CD4-positive, alpha-beta T cell (primary cell): ENCODE measurements around the gene KCNMA1. TPM values are rescaled to one million over a fixed set of nuclear protein-coding genes. Genes with fewer than 3 reads are reported as not detected.

Experiments used
- ATAC-seq: fragments of 200-7000 bp; cut with Tn5 transposase; one replicate; pipeline ENCODE4 v1.10.0; 2022; ENCODE audit warnings: mild to moderate bottlenecking; ENCODE audit not compliant: poor library complexity
- CTCF ChIA-PET: fragments of 350-600 bp; sonication (Branson Sonifier 250); formaldehyde crosslinking; loops from one replicate; lab custom pipeline; 2021; ENCODE audit warnings: antibody characterized with exemption, inconsistent platforms; lab: Charles Lee
- POLR2A ChIA-PET: fragments of 350-600 bp; sonication (Branson Sonifier 250); formaldehyde crosslinking; loops from one replicate; lab custom pipeline; 2021; ENCODE audit warnings: antibody characterized with exemption, inconsistent platforms; lab: Charles Lee
- DNase-seq, 14 experiments: peaks; one replicate each; pipeline ENCODE4 v3.0.0-alpha.2; 2013 to 2020; ENCODE audit warnings: mixed read lengths in 2 of 14
- H3K27ac ChIP-seq, 2 donors: one replicate each; pipeline versions ENCODE4 v1.5.1 to v1.7.0; 2013; ENCODE audit warnings: low read length in 2 of 2, low read depth in 1 of 2, mild to moderate bottlenecking in 1 of 2
- H3K27me3 ChIP-seq, 2 experiments: 1 replicate in 1 of 2; 2 replicates in 1 of 2; pipeline versions ENCODE4 v1.6.1 to v1.7.0; 2013; ENCODE audit warnings: low read length in 2 of 2, control low read depth in 1 of 2, mild to moderate bottlenecking in 1 of 2, moderate library complexity in 1 of 2; ENCODE audit not compliant: insufficient read depth in 2 of 2, control insufficient read depth in 1 of 2
- H3K36me3 ChIP-seq: one replicate; pipeline ENCODE4 v1.6.1; 2013; ENCODE audit warnings: low read length, control low read depth; ENCODE audit not compliant: insufficient read depth
- H3K4me1 ChIP-seq: one replicate; pipeline ENCODE4 v1.6.1; 2013; ENCODE audit warnings: low read length, control low read depth; ENCODE audit not compliant: insufficient read depth
- H3K4me3 ChIP-seq: one replicate; pipeline ENCODE4 v1.5.1; 2013; ENCODE audit warnings: mild to moderate bottlenecking, low read length, moderate library complexity
- H3K9me3 ChIP-seq, 2 experiments: 1 replicate in 1 of 2; 2 replicates in 1 of 2; pipeline versions ENCODE4 v1.6.1 to v1.7.0; 2013; ENCODE audit warnings: low read length in 2 of 2, mild to moderate bottlenecking in 2 of 2, control low read depth in 1 of 2, moderate library complexity in 1 of 2; ENCODE audit not compliant: control insufficient read depth in 1 of 2, insufficient read depth in 1 of 2
- H3K27ac Mint-ChIP-seq: one replicate; pipeline ENCODE4 v1.8.0; 2020; ENCODE audit warnings: mixed read lengths
- H3K27me3 Mint-ChIP-seq: one replicate; pipeline ENCODE4 v1.8.0; 2021; ENCODE audit warnings: mixed read lengths
- H3K36me3 Mint-ChIP-seq: one replicate; pipeline ENCODE4 v1.8.0; 2021; ENCODE audit warnings: low read depth, mixed read lengths
- H3K4me1 Mint-ChIP-seq: one replicate; pipeline ENCODE4 v1.8.0; 2021; ENCODE audit warnings: low read depth, mixed read lengths
- H3K4me3 Mint-ChIP-seq: one replicate; pipeline ENCODE4 v1.8.0; 2020; ENCODE audit warnings: mild to moderate bottlenecking, mixed read lengths
- H3K9me3 Mint-ChIP-seq: one replicate; pipeline ENCODE4 v1.8.0; 2020; ENCODE audit warnings: mixed read lengths
- intact Hi-C, 2 experiments: fragments of 100-400 bp; cut with DNase I in 1 of 2; cut with micrococcal nuclease in 1 of 2; formaldehyde crosslinking; loops; one replicate each; pipeline versions ENCODE4 v1.15.1 to v1.9.0; 2023 to 2025; cut with DNase I, micrococcal nuclease
- total RNA-seq, 174 experiments: library from RNA in 2 of 174; stranded (reverse) in 2 of 174; gene quantifications; one replicate each; pipeline ENCODE4 v1.2.3 and lab custom pipeline; 2021 to 2026
- TF ChIP-seq, protein P1 (sequence below): fragments of 200-600 bp; IDR thresholded peaks from one replicate; pipeline ENCODE4 v1.8.0; 2022; ENCODE audit warnings: antibody characterized with exemption, mild to moderate bottlenecking

Gene KCNMA1
- total RNA-seq, 2 experiments from 2014 or later: not detected

DNA sequence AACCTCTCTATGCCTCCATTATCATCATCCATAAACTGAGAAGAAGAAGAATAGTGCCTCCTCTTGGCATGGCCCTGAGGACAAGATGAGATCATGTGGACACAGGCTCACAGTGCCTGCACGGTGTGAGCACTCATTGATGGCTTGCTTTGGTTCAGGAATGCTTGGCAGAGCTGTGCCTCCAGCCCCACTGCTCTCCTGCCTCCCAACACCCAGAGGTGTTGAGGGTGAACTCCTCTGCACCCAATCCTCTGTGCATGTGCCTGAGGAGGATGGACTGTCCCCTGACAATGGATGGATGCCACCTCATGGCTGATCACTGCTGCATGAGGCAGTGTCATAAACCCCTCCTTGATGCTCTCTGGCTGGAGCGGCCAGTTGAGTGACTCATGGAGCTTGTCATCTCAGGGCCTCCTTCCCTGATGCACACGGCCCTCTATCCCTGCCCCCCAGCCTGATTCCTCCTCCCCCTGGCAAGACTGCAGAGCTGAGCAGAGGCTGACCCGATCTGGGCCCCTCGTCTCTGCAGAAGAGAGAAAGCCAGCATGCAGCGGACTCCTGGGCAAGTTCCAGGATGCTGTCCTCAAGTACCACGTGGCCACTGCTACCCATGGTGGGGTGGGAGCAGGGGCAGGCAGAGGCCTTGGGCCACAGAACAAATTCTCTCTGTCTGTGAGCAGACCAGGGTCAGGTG is 136.3 kb downstream of the KCNMA1 start:
- intact Hi-C loops: no loop called here
- no peak for DNase-seq
- TF ChIP-seq, protein P1, sequence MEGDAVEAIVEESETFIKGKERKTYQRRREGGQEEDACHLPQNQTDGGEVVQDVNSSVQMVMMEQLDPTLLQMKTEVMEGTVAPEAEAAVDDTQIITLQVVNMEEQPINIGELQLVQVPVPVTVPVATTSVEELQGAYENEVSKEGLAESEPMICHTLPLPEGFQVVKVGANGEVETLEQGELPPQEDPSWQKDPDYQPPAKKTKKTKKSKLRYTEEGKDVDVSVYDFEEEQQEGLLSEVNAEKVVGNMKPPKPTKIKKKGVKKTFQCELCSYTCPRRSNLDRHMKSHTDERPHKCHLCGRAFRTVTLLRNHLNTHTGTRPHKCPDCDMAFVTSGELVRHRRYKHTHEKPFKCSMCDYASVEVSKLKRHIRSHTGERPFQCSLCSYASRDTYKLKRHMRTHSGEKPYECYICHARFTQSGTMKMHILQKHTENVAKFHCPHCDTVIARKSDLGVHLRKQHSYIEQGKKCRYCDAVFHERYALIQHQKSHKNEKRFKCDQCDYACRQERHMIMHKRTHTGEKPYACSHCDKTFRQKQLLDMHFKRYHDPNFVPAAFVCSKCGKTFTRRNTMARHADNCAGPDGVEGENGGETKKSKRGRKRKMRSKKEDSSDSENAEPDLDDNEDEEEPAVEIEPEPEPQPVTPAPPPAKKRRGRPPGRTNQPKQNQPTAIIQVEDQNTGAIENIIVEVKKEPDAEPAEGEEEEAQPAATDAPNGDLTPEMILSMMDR: no peak
- Mint-ChIP-seq H3K4me3 (no peak overlapping the region), H3K27ac (no peak overlapping the region), H3K27me3 (peaks cover 4% of the 10 kb centered on the region), H3K4me1 (no peaks in the 10 kb centered on the region), H3K36me3 (no peaks in the 10 kb centered on the region), H3K9me3 (no peaks in the 10 kb centered on the region)
- Histone ChIP-seq H3K27ac (no peak overlapping the region), H3K36me3 (no peaks in the 10 kb centered on the region), H3K9me3 (no peaks in the 10 kb centered on the region), H3K4me1 (no peaks in the 10 kb centered on the region), H3K27me3 (peaks cover 0 to 4% of the 10 kb centered on the region in 2 experiments), H3K4me3 (no peak overlapping the region)
- POLR2A ChIA-PET: no interaction called here
- CTCF ChIA-PET: no interaction called here
- no peak for ATAC-seq

DNA sequence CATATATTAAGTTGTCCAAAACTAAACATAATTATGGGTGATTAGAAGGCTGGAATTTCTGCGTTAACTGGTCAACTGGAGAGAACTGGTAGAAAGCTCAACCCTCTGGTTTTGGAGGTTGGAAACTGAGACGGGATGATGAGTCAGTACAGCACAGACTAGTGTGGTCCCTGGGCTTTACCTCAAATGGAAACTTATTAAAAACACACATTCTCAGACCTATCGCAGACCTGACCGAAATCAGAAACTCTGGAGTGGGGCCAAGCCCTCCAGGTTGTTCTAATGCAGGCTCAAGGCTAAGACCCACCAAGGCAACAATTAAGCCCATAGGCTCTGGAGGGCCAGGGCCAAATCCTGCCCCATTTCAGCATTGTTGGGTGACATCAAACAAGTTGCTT is 136.9 kb downstream of the KCNMA1 start:
- Mint-ChIP-seq H3K27me3 (peaks cover 4% of the 10 kb centered on the region), H3K9me3 (no peaks in the 10 kb centered on the region), H3K4me1 (no peaks in the 10 kb centered on the region), H3K4me3 (no peak overlapping the region), H3K27ac (no peak overlapping the region), H3K36me3 (no peaks in the 10 kb centered on the region)
- DNase-seq (no peak), ATAC-seq (no peak)
- H3K9me3 ChIP-seq: peaks cover 0 to 2% of the 10 kb centered on the region in 2 experiments
- peaks cover 0 to 4% of the 10 kb centered on the region in 2 experiments for H3K27me3 ChIP-seq
- intact Hi-C loops: no loop called here
- no peaks in the 10 kb centered on the region for H3K4me1 ChIP-seq
- POLR2A ChIA-PET: no interaction called here
- TF ChIP-seq, protein P1: no peak
- CTCF ChIA-PET: no interaction called here
- H3K27ac ChIP-seq: no peak overlapping the region
- no peak overlapping the region for H3K4me3 ChIP-seq
- H3K36me3 ChIP-seq: no peaks in the 10 kb centered on the region

DNA sequence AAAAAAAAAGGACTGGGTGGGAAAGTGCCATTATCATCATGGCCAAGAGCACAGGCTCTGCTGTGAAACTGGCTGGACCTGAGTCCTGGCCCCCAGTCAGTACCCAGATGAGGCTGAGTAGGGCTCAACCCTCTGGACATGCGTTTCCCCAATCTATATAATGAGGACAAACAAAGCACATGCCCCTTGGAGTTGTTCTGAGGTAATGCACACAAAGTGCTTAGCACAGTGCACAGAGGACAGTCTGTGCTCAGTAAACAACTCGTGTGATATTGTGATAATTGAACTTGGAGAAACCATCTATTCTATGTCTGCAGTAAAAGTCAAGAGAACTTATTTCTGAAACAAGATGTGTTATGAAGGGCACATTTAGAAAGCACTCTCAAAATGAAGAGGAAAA is 138.8 kb downstream of the KCNMA1 start:
- no peak for DNase-seq
- Histone ChIP-seq H3K36me3 (no peaks in the 10 kb centered on the region), H3K9me3 (peaks cover 0 to 6% of the 10 kb centered on the region in 2 experiments), H3K27ac (no peak overlapping the region), H3K27me3 (peaks cover 0 to 5% of the 10 kb centered on the region in 2 experiments), H3K4me3 (no peak overlapping the region), H3K4me1 (no peaks in the 10 kb centered on the region)
- TF ChIP-seq, protein P1: no peak
- no peak for ATAC-seq
- Mint-ChIP-seq H3K27me3 (peaks cover 4% of the 10 kb centered on the region), H3K4me3 (no peak overlapping the region), H3K36me3 (no peaks in the 10 kb centered on the region), H3K4me1 (no peaks in the 10 kb centered on the region), H3K27ac (no peak overlapping the region), H3K9me3 (no peaks in the 10 kb centered on the region)
- ChIA-PET CTCF (no interaction called here), POLR2A (no interaction called here)
- intact Hi-C loops: no loop called here
